Posterior vena cava (tissue), 2 donors: ENCODE data around the gene NTSR2. TPM values are rescaled to one million over a fixed set of nuclear protein-coding genes. Genes with fewer than 3 reads are reported as not detected.
A peak's percentile ranks its signal among the peaks of the same experiment; 100 is the strongest.

Experiments used
- DNase-seq: peaks from one replicate; pipeline ENCODE4 v3.0.0-alpha.2; 2020; ENCODE audit warnings: low spot score
- intact Hi-C, 2 donors: fragments of 100-400 bp; cut with DNase I; formaldehyde crosslinking; loops; one replicate each; pipeline versions ENCODE4 v1.14.1 to v1.14.2; 2022 to 2023
- total RNA-seq, 2 donors: library from RNA; stranded (reverse); fragmentation: NEBNext Ultra II Directional; extraction: Animal tissue kit (Norgen Biotek cat#: 25700); gene quantifications; one replicate each; pipeline ENCODE4 v1.2.1, GENCODE V29; 2021
- donor health status: DM: yes; HTN: yes; CAD: no.
- donor health status: DM: yes; HTN: yes; CAD: no.

The NTSR2 gene
- total RNA-seq, 2 donors from 2014 or later, result not detected

DNA sequence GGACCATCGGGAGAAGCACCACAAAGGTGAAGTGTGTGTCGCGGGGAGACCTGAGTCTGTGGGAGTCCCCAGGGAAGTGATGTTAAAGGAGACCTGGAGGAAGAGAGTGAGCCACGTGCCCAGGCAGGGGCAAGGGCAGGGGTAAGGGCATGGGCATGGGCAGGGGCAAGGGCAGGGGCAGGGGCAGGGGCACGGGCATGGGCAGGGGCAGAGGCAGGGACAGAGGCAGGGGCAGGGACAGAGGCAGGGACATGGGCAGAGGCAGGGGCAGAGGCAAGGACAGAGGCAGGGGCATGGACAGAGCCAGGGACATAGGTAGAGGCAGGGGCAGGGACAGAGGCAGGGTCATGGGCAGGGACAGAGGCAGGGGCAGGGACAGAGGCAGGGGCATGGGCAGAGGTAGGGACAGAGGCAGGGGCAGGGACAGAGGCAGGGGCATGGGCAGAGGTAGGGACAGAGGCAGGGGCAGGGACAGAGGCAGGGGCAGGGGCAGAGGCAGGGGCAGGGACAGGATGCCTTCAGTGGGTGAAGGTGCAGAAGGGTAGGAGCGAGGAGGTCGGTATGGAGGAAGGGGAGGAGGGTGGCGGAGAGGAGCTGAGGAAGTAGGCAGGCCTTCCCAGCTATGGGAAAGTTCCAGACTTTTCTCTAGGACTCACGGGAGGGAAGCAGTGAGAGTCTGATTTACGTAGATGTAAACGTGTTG lies 33.3 kb downstream of the NTSR2 start:
- intact Hi-C loops, result no loop called here
- DNase-seq, result no peak

- intact Hi-C loops, result no loop called here
- DNase-seq, result no peak
Observed at GRCh38 chr2:11635141-11635540, 34.9 kb downstream of the NTSR2 start.

DNA sequence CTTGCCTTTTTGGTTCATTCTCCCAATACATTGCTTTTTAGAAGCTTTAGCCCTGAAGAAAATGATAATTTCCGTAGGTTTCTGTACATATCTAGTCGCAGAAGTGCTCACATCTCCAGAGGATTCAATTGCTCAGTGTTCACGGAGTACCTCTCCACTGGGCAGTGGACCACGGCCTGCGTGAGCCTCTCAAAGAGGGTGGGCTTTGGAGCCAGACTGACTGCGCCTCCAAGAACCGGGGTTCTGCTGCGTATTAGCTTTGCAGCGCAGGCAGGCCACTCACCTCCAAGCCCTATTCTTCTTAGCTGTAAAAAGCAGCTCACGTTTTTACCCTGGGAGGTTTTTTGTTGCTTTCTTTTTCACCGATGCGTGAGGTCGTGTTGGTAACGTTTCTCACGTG lies 35.4 kb downstream of the NTSR2 start:
- intact Hi-C loops, result loop anchor here in 1 of 2 donors (5.0 kb wide), 1 partner anchor 1472 kb away; no protein-coding TSS in a partner anchor
- DNase-seq, result no peak

GRCh38 chr2:11633923-11634478 lies 36.0 kb downstream of the NTSR2 start:
- peak; percentile 81 for DNase-seq
- intact Hi-C loops, result loop anchor here in 1 of 2 donors (5.0 kb wide), 1 partner anchor 1472 kb away; no protein-coding TSS in a partner anchor

DNA sequence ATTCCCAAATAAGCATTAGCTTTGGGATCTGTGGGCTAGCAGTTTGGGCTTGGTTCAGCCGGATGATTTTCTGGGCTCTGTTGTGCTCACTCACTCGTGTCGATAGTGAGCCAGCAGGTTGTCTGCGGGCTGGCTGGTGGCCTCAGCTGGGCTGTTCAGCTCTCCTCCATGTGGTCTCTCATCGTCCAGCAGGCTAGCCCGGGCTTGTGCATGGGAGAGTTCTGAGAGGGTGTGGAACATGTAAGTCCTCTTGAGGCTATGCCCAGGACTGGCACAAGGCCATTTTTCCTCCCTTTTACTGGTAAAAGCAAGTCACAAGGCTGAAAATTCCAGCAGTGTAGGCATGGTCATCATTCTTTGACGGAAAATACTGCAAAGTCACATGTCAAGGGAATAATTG lies 38.5 kb downstream of the NTSR2 start:
- intact Hi-C loops, result loop anchor here in 1 of 2 donors (5.0 kb wide), 1 partner anchor 1469 kb away; no protein-coding TSS in a partner anchor
- DNase-seq, result peak; percentile 78

GRCh38 chr2:11630855-11631254 lies 39.1 kb downstream of the NTSR2 start:
- intact Hi-C loops, result loop anchor here in 1 of 2 donors (5.0 kb wide), 1 partner anchor 1469 kb away; no protein-coding TSS in a partner anchor
- no peak for DNase-seq

DNA sequence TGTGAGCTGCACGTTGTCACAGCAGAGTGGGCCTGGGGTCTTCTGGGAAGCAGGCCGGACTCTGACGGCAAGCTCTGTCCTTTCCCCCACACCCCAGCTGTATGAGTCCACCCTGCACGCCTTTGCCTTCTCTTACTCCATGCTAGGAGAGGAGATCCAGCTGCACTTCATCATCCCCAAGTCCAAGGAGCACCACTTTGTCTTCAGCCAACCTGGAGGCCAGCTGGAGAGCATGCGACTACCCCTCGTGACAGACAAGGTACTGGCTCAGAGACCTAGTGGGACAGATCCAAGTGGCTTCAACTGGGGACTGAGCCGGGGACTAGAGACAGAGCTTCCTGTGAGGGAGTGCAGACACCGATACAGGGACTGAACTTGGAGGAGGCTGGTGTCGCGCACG lies 40.1 kb downstream of the NTSR2 start:
- intact Hi-C loops, result loop anchor here in 1 of 2 donors (5.0 kb wide), 1 partner anchor 1468 kb away; no protein-coding TSS in a partner anchor
- peak; percentile 63 for DNase-seq

GRCh38 chr2:11629215-11629614 lies 40.8 kb downstream of the NTSR2 start:
- no peak for DNase-seq
- intact Hi-C loops, result no loop called here

- peak; percentile 66 for DNase-seq
- intact Hi-C loops, result no loop called here
Observed at GRCh38 chr2:11628675-11629074, 41.3 kb downstream of the NTSR2 start.

- intact Hi-C loops, result no loop called here
- no peak for DNase-seq
Observed at GRCh38 chr2:11625671-11626070, 44.3 kb downstream of the NTSR2 start.

GRCh38 chr2:11624893-11625292 lies 45.1 kb downstream of the NTSR2 start:
- intact Hi-C loops, result no loop called here
- no peak for DNase-seq

DNA sequence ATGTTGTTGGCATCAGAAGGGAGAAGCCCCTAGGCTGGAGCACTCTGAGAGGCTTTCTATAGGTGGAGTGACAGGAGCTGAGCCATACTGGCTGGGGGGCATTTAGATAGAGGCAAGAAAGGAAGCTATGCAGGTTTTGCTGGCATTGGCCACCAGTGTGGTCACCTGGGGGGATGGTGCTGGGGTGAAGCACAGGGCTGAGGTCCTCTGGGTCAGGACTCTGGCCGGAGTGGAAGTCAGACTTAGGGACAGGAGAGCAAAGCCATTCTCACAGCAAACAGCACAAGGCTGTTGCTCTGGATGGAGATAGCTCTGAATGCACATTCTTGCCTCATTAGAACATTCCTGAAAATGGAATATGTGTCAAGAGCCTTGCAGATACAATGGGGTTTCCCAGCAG lies 47.4 kb downstream of the NTSR2 start:
- no peak for DNase-seq
- intact Hi-C loops, result no loop called here

GRCh38 chr2:11621410-11621809 lies 48.6 kb downstream of the NTSR2 start:
- intact Hi-C loops, result no loop called here
- no peak for DNase-seq

- intact Hi-C loops, result loop anchor here in 1 of 2 donors (5.0 kb wide), 1 partner anchor 1999 kb away; no protein-coding TSS in a partner anchor
- DNase-seq, result peak; percentile 79
Observed at GRCh38 chr2:11618708-11619062, 51.3 kb downstream of the NTSR2 start.

GRCh38 chr2:11617984-11618707 lies 51.8 kb downstream of the NTSR2 start:
- peak; percentile 80 for DNase-seq
- intact Hi-C loops, result loop anchor here in 1 of 2 donors (5.0 kb wide), 1 partner anchor 1999 kb away; no protein-coding TSS in a partner anchor

GRCh38 chr2:11617527-11617926 lies 52.5 kb downstream of the NTSR2 start:
- DNase-seq, result peak; percentile 66
- intact Hi-C loops, result loop anchor here in 1 of 2 donors (5.0 kb wide), 1 partner anchor 2000 kb away; no protein-coding TSS in a partner anchor

GRCh38 chr2:11616851-11617415 lies 53.1 kb downstream of the NTSR2 start:
- intact Hi-C loops, result loop anchor here in 1 of 2 donors (5.0 kb wide), 1 partner anchor 2000 kb away; no protein-coding TSS in a partner anchor
- DNase-seq, result no peak

DNA sequence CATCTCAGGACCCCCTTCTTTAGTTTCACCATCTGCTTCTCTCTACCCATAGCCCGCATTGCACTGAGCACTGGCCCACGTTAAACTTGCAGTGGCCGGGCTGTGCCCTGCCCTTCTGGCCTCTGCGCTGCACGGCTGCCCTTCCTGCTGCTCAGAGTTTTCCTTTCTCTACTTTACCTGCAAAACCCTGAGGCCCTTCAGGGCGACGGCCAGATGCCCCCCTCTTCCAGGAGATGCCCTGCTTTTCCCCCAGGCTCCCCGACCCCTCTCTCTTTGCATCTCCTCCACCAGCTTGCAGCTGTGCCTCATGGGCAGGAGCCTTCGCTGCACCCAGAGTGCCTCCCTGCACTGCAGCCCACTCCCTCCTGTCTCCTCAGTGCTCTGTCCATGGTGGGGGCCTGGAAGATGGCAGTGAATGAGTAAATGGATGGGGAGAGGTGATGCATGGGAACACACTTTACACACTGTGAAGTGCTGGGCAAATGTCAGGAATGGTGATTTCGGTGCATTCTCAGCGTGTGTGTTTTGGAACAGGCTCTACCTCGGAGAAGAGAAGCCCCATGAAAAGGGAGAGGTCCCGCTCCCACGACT lies 53.8 kb downstream of the NTSR2 start:
- DNase-seq, result no peak
- intact Hi-C loops, result loop anchor here in 1 of 2 donors (5.0 kb wide), 1 partner anchor 2001 kb away; no protein-coding TSS in a partner anchor

- intact Hi-C loops, result loop anchor here in 1 of 2 donors (5.0 kb wide), 1 partner anchor 2002 kb away; no protein-coding TSS in a partner anchor
- no peak for DNase-seq
Observed at GRCh38 chr2:11615209-11615608, 54.8 kb downstream of the NTSR2 start.
